A673 (cell line): ENCODE data around the gene TMPRSS6. TPM values are rescaled to one million over a fixed set of nuclear protein-coding genes. Genes with fewer than 3 reads are reported as not detected.

Experiments
- BruUV-seq: library from RNA; stranded (reverse); fragments of 400-500 nt; replicated peaks from 2 replicates; lab custom pipeline; 2021; lab: Mats Ljungman, UMichigan
- CTCF ChIA-PET: fragments of 300-600 bp; sonication (Branson Sonifier 250); formaldehyde crosslinking; loops from one replicate; lab custom pipeline; 2022; ENCODE audit warnings: antibody characterized with exemption; lab: Charles Lee
- POLR2A ChIA-PET: fragments of 300-600 bp; sonication (Branson Sonifier 250); formaldehyde crosslinking; loops from one replicate; lab custom pipeline; 2022; ENCODE audit warnings: antibody characterized with exemption; ENCODE audit not compliant: low non-redundant PET; lab: Charles Lee
- DNase-seq: peaks from one replicate; pipeline ENCODE4 v3.0.0-alpha.2; 2015; ENCODE audit warnings: low spot score
- H3K27ac ChIP-seq: fragments of 200-600 bp; sonication (generic); 2 replicates; pipeline ENCODE4 v1.5.1; 2016; ENCODE audit warnings: mixed run types, low read depth, mild to moderate bottlenecking, mixed read lengths, antibody characterized with exemption, low read length; ENCODE audit not compliant: poor library complexity, severe bottlenecking
- H3K27me3 ChIP-seq: fragments of 200-600 bp; sonication (generic); replicated peaks from 2 replicates; pipeline ENCODE4 v1.6.1; 2017; ENCODE audit warnings: mixed run types, low read depth, mild to moderate bottlenecking, mixed read lengths, antibody characterized with exemption, low read length; ENCODE audit not compliant: insufficient read depth, poor library complexity
- H3K36me3 ChIP-seq: fragments of 200-600 bp; sonication (generic); 2 replicates; pipeline ENCODE4 v1.6.1; 2016; ENCODE audit warnings: mixed run types, mild to moderate bottlenecking, mixed read lengths, antibody characterized with exemption, low read length; ENCODE audit not compliant: insufficient read depth, poor library complexity, severe bottlenecking
- H3K4me1 ChIP-seq: fragments of 200-600 bp; sonication (generic); 2 replicates; pipeline ENCODE4 v1.6.1; 2017; ENCODE audit warnings: mixed run types, mild to moderate bottlenecking, mixed read lengths, antibody characterized with exemption, low read length; ENCODE audit not compliant: insufficient read depth, poor library complexity, severe bottlenecking
- H3K4me3 ChIP-seq: fragments of 200-600 bp; sonication (generic); 2 replicates; pipeline ENCODE4 v1.5.1; 2016; ENCODE audit warnings: low read depth, mixed run types, mild to moderate bottlenecking, mixed read lengths, low read length; ENCODE audit not compliant: poor library complexity, severe bottlenecking
- H3K9me3 ChIP-seq: fragments of 200-600 bp; sonication (generic); 2 replicates; pipeline ENCODE4 v1.6.1; 2016; ENCODE audit warnings: mixed run types, low read depth, mild to moderate bottlenecking, mixed read lengths, antibody characterized with exemption, low read length; ENCODE audit not compliant: poor library complexity, severe bottlenecking
- EZH2 ChIP-seq: fragments of 200-600 bp; sonication (generic); IDR thresholded peaks from 2 replicates; pipeline ENCODE4 v1.6.1; 2017; ENCODE audit warnings: borderline replicate concordance, low read depth, mild to moderate bottlenecking, mixed read lengths, antibody characterized with exemption, low read length; ENCODE audit not compliant: poor library complexity, severe bottlenecking
- intact Hi-C: fragments of 100-400 bp; cut with micrococcal nuclease; formaldehyde crosslinking; loops from one replicate; pipeline ENCODE4 v1.10.0; 2022; ENCODE audit not compliant: unreplicated experiment
- total RNA-seq: library from RNA; stranded (reverse); gene quantifications from 2 replicates; pipeline ENCODE4 v1.2.3, GENCODE V29; 2021
- TF ChIP-seq, protein P1 (sequence below): fragments of 300-800, 200-600 bp; sonication (generic); conservative IDR thresholded peaks from 2 replicates; pipeline ENCODE4 v1.5.1; 2017; ENCODE audit warnings: low read depth, mild to moderate bottlenecking, antibody characterized with exemption, low read length, moderate library complexity, mixed read lengths

TMPRSS6 gene
- total RNA-seq, 1 experiment from 2014 or later, result not detected

DNA sequence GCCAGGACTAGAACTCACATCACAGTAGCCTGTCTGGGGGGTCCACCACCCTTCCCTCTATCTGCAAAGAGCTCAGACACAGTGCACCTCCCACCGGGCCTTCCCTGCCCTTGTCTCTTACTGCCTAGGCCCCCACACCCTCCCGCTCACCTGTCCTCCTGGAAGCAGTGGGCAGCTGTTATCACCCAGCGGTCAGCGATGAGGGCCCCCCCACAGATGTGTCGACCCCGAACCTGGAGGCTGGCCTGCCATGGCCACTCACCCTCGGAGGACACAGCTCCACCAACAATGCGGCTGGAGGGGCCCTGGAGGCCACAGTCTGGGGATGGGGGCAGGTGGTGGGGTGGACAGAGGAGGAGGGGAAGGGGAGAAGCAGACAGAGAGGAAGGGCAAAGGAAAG, 39.2 kb downstream of the TMPRSS6 start:
- DNase-seq, result no peak
- intact Hi-C loops, result no loop called here
- H3K27me3 ChIP-seq, result peaks cover 38% of the 10 kb centered on the region

DNA sequence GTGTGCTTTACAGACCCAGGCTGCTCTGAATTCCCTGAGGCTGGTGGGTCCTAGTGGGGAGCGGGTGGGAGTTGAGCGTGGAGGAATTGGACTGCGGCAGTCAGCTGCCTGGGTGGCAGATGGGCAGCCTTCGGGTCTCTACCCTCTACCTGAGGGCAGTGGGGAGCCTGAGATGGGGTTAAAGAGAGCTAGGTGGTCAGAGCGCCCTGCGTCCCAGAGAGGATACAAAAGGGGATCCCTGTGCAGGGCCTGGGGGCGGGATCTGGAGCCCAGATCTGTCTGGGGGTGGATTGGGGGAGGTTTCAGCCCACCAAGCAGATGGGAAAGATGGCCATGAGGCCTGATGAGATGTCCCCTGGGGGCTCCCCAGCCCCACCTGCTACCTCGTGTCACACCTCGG, 39.8 kb downstream of the TMPRSS6 start:
- Histone ChIP-seq H3K27me3 (peaks cover 31% of the 10 kb centered on the region), H3K4me3 (no peak overlapping the region), H3K9me3 (no peaks in the 10 kb centered on the region), H3K36me3 (no peaks in the 10 kb centered on the region), H3K27ac (no peak overlapping the region), H3K4me1 (no peaks in the 10 kb centered on the region)
- no peak for TF ChIP-seq EZH2
- TF ChIP-seq, protein P1, sequence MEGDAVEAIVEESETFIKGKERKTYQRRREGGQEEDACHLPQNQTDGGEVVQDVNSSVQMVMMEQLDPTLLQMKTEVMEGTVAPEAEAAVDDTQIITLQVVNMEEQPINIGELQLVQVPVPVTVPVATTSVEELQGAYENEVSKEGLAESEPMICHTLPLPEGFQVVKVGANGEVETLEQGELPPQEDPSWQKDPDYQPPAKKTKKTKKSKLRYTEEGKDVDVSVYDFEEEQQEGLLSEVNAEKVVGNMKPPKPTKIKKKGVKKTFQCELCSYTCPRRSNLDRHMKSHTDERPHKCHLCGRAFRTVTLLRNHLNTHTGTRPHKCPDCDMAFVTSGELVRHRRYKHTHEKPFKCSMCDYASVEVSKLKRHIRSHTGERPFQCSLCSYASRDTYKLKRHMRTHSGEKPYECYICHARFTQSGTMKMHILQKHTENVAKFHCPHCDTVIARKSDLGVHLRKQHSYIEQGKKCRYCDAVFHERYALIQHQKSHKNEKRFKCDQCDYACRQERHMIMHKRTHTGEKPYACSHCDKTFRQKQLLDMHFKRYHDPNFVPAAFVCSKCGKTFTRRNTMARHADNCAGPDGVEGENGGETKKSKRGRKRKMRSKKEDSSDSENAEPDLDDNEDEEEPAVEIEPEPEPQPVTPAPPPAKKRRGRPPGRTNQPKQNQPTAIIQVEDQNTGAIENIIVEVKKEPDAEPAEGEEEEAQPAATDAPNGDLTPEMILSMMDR, result no peak
- ChIA-PET POLR2A (no interaction called here), CTCF (no interaction called here)
- no peak for DNase-seq
- intact Hi-C loops, result no loop called here
- no TSS peak for BruUV-seq

More for the DNA sequence above, 39.2 kb downstream of the TMPRSS6 start:
- H3K36me3 ChIP-seq, result no peaks in the 10 kb centered on the region
- TF ChIP-seq EZH2, result no peak
- TF ChIP-seq, protein P1, result no peak
- BruUV-seq, result no TSS peak
- H3K4me3 ChIP-seq, result no peak overlapping the region
- no peaks in the 10 kb centered on the region for H3K4me1 ChIP-seq
- H3K27ac ChIP-seq, result no peak overlapping the region
- ChIA-PET POLR2A (no interaction called here), CTCF (no interaction called here)
- no peaks in the 10 kb centered on the region for H3K9me3 ChIP-seq

DNA sequence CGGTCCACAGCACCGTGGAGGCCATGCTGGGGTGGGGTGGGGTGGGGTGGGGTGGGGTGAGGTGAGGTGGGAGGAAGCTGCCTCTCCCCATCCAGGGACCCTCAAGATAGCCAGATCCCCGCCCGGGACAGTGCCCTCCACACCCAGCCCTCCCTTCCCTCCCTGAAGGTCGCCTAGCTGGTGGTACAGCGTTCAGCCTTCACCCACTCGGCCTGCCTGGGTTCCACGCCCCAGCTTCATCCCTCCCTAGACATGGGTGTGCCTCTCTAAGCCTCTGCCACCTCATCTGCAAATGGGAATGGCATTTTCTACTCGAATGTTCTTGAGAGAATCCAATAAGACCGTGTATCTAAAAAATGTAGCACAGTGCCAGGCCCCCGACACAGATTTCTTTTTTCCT, 40.2 kb downstream of the TMPRSS6 start:
- POLR2A ChIA-PET, result no interaction called here
- peaks cover 27% of the 10 kb centered on the region for H3K27me3 ChIP-seq

More for the DNA sequence above, 40.2 kb downstream of the TMPRSS6 start:
- BruUV-seq, result no TSS peak
- no peak overlapping the region for H3K27ac ChIP-seq
- CTCF ChIA-PET, result no interaction called here
- H3K9me3 ChIP-seq, result no peaks in the 10 kb centered on the region
- no peak for DNase-seq
- intact Hi-C loops, result no loop called here
- no peaks in the 10 kb centered on the region for H3K4me1 ChIP-seq
- H3K36me3 ChIP-seq, result no peaks in the 10 kb centered on the region
- H3K4me3 ChIP-seq, result no peak overlapping the region
- TF ChIP-seq EZH2, result no peak
- TF ChIP-seq, protein P1, result no peak
